Kidney (tissue), 14 donors: ENCODE measurements around the gene CCL7. TPM values are rescaled to one million over a fixed set of nuclear protein-coding genes. Genes with fewer than 3 reads are reported as not detected.

ENCODE experiments used
- DNase-seq, 5 donors: peaks; one replicate each; pipeline ENCODE4 v3.0.0-alpha.2; 2013 to 2020
- FAIRE-seq: peaks from 2 replicates; lab custom pipeline; 2012; peaks lifted over from hg19 to GRCh38; lab: Jason Lieb, UNC
- H3K27ac ChIP-seq, 2 donors: one replicate each; pipeline ENCODE4 v1.7.0; 2013; ENCODE audit warnings: low read depth in 2 of 2, low read length in 2 of 2, inconsistent platforms in 1 of 2
- H3K27me3 ChIP-seq: one replicate; pipeline ENCODE4 v1.7.1; 2013; ENCODE audit warnings: low read length, inconsistent platforms; ENCODE audit not compliant: control insufficient read depth, insufficient read depth
- H3K36me3 ChIP-seq, 3 donors: one replicate each; pipeline versions ENCODE4 v1.7.0 to v1.7.1; 2013; ENCODE audit warnings: low read length in 3 of 3, control low read depth in 1 of 3, inconsistent platforms in 1 of 3; ENCODE audit not compliant: insufficient read depth in 3 of 3, control insufficient read depth in 2 of 3
- H3K4me1 ChIP-seq, 3 donors: one replicate each; pipeline versions ENCODE4 v1.7.0 to v1.7.1; 2013; ENCODE audit warnings: low read length in 3 of 3, inconsistent platforms in 1 of 3, low read depth in 1 of 3; ENCODE audit not compliant: control insufficient read depth in 2 of 3, insufficient read depth in 2 of 3
- H3K4me3 ChIP-seq, 3 donors: one replicate each; pipeline versions ENCODE4 v1.7.0 to v1.8.1; 2013; ENCODE audit warnings: low read length in 3 of 3, control low read depth in 1 of 3, inconsistent platforms in 1 of 3
- H3K9ac ChIP-seq, 3 donors: one replicate each; pipeline versions ENCODE4 v1.7.0 to v1.7.1; 2013; ENCODE audit warnings: low read length in 3 of 3, control low read depth in 1 of 3, inconsistent platforms in 1 of 3
- H3K9me3 ChIP-seq, 3 donors: one replicate each; pipeline versions ENCODE4 v1.7.0 to v1.7.1; 2013; ENCODE audit warnings: low read length in 3 of 3, control low read depth in 1 of 3, inconsistent platforms in 1 of 3; ENCODE audit not compliant: control insufficient read depth in 2 of 3, insufficient read depth in 1 of 3
- CTCF ChIP-seq: IDR thresholded peaks from 3 replicates; pipeline ENCODE4 v1.5.1; 2012; ENCODE audit warnings: mild to moderate bottlenecking, moderate library complexity, borderline replicate concordance; ENCODE audit not compliant: insufficient read depth; ENCODE audit errors: extremely low read depth
- intact Hi-C: fragments of 100-400 bp; cut with DNase I; formaldehyde crosslinking; loops from one replicate; pipeline ENCODE4 v1.11.1; 2022
- polyA plus RNA-seq: library from polyadenylated mRNA; stranded (reverse); fragments of 350-450 nt; fragmentation: Illumina TruSeq; extraction: RNeasy Lipid Tissue Mini Kit (QIAGEN cat#74804); gene quantifications from one replicate; pipeline ENCODE4 v1.2.3, GENCODE V29; 2014; ENCODE audit warnings: low read depth, low replicate concordance; ENCODE audit not compliant: insufficient read depth
- total RNA-seq: library from RNA; stranded (reverse); fragmentation: NEBNext Ultra II Directional; extraction: Animal tissue kit (Norgen Biotek cat#: 25700); gene quantifications from one replicate; pipeline ENCODE4 v1.2.1, GENCODE V29; 2021
- donor health status: control.
- donor health status: control.
- donor health status: control.
- donor health status: control.
- donor health status: control.
- donor health status: DM: yes; HTN: yes; CAD: no.
- donor health status: Normal renal cell carcinoma (clear cell type).

The CCL7 gene
- total and polyA plus RNA-seq, 2 donors from 2014 or later: not detected

- H3K4me1 ChIP-seq: peaks cover 0 to 12% (median 10%) of the 10 kb centered on the region in 3 donors
- no peaks in the 10 kb centered on the region for H3K36me3 ChIP-seq
- H3K4me3 ChIP-seq: no peak overlapping the region
- no peak overlapping the region for H3K9ac ChIP-seq
- FAIRE-seq (no peak), DNase-seq (no peak)
- H3K27ac ChIP-seq: no peak overlapping the region
- H3K27me3 ChIP-seq: no peaks in the 10 kb centered on the region
- TF ChIP-seq CTCF: no peak
- peaks cover 0 to 4% (median 0%) of the 10 kb centered on the region in 3 donors for H3K9me3 ChIP-seq
- intact Hi-C loops: no loop called here
Observed at GRCh38 chr17:34230342-34230741, 39.7 kb upstream of the CCL7 start.

GRCh38 chr17:34234616-34235015 lies 35.4 kb upstream of the CCL7 start:
- FAIRE-seq (no peak), DNase-seq (no peak)
- Histone ChIP-seq H3K9me3 (peaks cover 0 to 4% (median 0%) of the 10 kb centered on the region in 3 donors), H3K27ac (peak overlapping the region; percentile 67 to 76), H3K27me3 (no peaks in the 10 kb centered on the region), H3K4me3 (no peak overlapping the region), H3K4me1 (peaks cover 0 to 14% (median 13%) of the 10 kb centered on the region in 3 donors), H3K36me3 (no peaks in the 10 kb centered on the region), H3K9ac (peak overlapping the region in 1 of 3 donors; percentile 51)
- intact Hi-C loops: no loop called here
- no peak for TF ChIP-seq CTCF

- peak in 2 of 5 donors; percentile 10 to 61 for DNase-seq
- peak overlapping the region; percentile 67 to 76 for H3K27ac ChIP-seq
- H3K27me3 ChIP-seq: no peaks in the 10 kb centered on the region
- no peak for TF ChIP-seq CTCF
- peaks cover 0 to 20% (median 13%) of the 10 kb centered on the region in 3 donors for H3K4me1 ChIP-seq
- intact Hi-C loops: no loop called here
- H3K9ac ChIP-seq: peak overlapping the region in 1 of 3 donors; percentile 51
- FAIRE-seq: no peak
- H3K36me3 ChIP-seq: no peaks in the 10 kb centered on the region
- no peak overlapping the region for H3K4me3 ChIP-seq
- H3K9me3 ChIP-seq: peaks cover 0 to under 1% (median 0%) of the 10 kb centered on the region in 3 donors
Observed at GRCh38 chr17:34235389-34236028, 34.5 kb upstream of the CCL7 start.
